GM19240 (cell line): ENCODE measurements around the gene ARL10.

Experiments used
- DNase-seq: peaks from one replicate; pipeline ENCODE4 v3.0.0; 2011; ENCODE audit warnings: low spot score; ENCODE audit not compliant: insufficient read length

Gene ARL10, protein sequence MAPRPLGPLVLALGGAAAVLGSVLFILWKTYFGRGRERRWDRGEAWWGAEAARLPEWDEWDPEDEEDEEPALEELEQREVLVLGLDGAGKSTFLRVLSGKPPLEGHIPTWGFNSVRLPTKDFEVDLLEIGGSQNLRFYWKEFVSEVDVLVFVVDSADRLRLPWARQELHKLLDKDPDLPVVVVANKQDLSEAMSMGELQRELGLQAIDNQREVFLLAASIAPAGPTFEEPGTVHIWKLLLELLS

GRCh38 chr5:176365351-176366231 is at the start of gene ARL10:
ARL10 (plus strand) TSS chr5:176365487; CDS start chr5:176365564, 77 bp downstream.
- no peak for DNase-seq

- no peak for DNase-seq
Measured at GRCh38 chr5:176317534-176318374, 47.5 kb upstream of the ARL10 start.

GRCh38 chr5:176319827-176320554 is 45.3 kb upstream of the ARL10 start:
- no peak for DNase-seq

- no peak for DNase-seq
Measured at GRCh38 chr5:176320577-176320976, 44.7 kb upstream of the ARL10 start.

GRCh38 chr5:176334031-176334770 is 31.1 kb upstream of the ARL10 start:
- DNase-seq, result no peak

DNA sequence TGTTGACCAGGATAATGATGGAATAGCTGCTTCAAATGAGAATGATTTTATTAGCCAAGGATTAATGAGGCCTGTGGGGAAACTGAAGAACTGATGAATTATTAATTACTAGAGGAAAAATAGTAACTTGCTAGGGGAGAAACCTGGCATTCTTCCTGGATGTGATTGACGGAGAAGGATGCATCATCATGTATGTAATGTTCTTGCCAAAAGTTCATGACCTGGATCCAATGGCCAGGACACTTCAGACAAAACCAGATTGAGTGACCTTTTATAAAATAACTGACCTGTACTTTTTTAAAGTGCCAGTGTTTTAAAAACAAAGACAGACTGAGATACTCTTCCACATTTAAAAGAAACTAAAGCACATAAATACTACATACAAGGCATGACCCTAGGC is 27.4 kb upstream of the ARL10 start:
- DNase-seq, result no peak

GRCh38 chr5:176339304-176339703 is 26.0 kb upstream of the ARL10 start:
- no peak for DNase-seq

DNA sequence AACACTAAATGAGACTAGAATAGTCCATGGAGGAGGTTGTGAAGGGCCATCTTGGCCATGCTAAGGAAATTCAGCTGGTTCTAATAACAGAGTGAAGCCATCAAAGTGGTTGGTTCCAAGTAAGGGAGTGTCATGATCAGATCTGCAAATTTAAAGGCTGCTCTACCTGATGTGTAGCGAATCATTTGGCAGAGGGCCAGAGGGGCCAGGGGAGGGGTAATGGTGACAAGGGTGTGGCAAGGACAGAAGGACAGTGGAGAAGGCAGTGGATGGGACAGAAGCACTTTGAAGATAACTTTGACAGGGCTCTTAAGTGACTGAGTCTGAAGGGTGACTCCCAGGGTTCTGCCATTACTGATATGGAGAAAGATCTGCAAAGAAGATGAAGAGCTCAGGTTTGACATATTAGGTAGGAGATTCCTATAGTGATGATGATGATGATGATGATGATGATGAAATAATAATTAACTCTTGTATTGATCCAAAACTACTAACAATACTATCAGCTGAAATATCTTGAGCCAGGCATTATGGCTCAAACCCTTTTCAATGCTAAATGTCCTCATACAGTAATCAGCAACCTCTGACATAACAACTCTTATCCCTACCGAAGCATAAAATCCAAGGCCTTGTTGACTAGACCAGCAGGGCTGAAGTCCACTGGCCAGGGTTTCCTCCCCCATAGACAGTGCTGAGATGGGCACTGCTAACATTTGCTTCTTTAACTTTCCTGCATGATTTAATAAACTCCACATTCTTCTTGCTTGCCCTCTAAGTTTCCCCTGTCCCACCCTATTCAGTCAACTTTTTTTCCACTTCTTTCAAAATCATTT is 23.7 kb upstream of the ARL10 start:
- DNase-seq, result no peak

- no peak for DNase-seq
Measured at GRCh38 chr5:176342158-176342483, 23.2 kb upstream of the ARL10 start.

DNA sequence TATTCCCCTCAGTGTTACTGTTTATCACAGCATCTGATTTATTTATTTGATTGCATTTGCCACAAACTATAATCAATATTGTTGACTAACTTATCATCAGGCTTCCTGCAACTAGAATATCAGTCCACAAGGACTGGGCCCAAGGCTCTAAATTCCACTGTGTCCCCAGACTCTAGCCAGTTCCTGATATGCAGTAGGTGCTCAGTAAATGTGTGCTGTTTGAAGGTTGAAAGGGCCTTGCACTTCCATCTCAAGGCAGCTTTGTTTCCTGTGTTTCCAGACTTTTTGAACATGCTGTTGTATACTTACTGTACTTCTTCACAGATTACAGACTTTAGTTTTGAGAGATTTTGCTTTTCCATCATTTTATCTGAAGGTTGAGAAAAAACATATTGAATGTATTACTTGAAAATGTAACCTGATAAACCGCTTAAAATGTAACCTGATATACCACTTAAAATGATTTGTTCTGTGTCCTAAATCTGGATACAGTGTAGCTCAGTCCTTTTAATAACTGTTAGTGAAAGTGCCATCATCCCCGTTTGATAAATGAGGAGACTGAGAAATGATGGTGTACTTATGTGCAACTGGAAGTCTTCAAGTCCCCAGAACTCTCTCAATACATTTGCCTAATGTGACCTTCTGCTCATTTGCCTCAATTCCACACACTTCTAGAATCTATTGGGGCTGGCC is 22.4 kb upstream of the ARL10 start:
- no peak for DNase-seq

DNA sequence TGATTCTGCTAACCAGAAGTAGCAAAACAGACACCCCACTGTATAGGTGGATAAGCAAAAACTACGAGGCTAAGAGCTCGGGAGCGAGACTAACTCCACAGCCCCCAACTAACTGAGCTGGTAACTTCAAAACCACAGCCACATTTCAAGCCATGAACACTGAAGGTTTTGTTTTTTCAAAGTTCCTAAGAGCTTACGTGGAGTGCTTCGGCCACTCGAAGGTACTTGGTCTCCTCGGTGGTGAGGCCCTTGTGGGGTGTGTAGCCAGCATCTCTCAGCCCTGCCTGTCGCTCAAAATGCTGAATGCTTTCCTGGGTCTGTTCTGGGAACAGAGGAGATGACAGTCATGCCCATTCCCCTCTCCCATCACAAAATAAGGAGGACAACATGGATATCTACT is 14.9 kb upstream of the ARL10 start:
- no peak for DNase-seq

- DNase-seq, result no peak
Measured at GRCh38 chr5:176352116-176352878, 13.0 kb upstream of the ARL10 start.

DNA sequence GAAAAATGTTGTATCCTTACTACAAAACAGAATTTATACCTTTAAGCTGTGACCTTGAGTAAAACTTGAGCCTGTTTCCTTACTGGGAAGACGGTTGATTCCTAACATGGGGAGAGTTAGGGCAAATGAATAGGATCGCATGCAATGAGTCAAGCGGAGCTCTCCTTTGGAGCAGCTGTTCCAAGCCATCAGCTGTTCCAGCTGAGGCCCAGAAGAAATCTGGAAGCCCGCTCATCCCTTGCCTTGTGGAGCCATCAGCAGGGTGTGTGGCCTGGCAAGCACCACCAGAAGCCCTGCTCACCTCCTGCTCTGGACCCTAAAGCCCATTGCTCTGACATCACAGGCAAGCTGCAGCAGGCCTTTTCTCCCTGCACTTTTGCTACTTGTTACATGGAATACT is 11.8 kb upstream of the ARL10 start:
- no peak for DNase-seq

GRCh38 chr5:176355400-176356178 is 9.7 kb upstream of the ARL10 start:
- no peak for DNase-seq

- no peak for DNase-seq
Measured at GRCh38 chr5:176356179-176356566, 9.1 kb upstream of the ARL10 start.

DNA sequence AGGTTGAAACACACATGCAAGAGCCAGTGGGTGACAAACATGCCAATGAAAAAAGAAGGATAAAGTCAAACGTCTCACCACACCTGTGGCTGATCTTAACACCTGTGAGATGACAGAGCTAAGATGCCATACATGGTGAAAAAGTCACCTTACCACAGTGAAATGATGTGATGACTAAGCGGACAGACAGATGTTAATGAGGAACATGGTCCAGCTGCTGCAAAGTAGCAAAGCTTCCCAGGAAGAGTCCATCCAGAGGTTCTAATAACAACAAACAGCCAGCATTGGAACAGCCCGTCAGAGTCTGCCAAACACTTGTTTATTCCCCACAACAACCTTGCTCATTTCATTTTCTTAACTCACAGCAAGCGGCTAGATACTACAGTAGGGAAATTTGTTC is 5.6 kb upstream of the ARL10 start:
- no peak for DNase-seq

- no peak for DNase-seq
Measured at GRCh38 chr5:176360894-176361436, 4.3 kb upstream of the ARL10 start.
